Lung microvascular endothelial cell (primary cell): ENCODE measurements around the gene REV1. TPM values are rescaled to one million over a fixed set of nuclear protein-coding genes. Genes with fewer than 3 reads are reported as not detected.

Source experiments
- DNase-seq, 2 donors: peaks; one replicate each; pipeline versions ENCODE4 v3.0.0 to v3.0.0-alpha.2; 2010; ENCODE audit warnings: low read depth in 2 of 2
- total RNA-seq: library from RNA; depleted of rRNA; stranded (reverse); fragments of >200 nt; gene quantifications from 2 replicates; pipeline ENCODE4 v1.2.1, GENCODE V29; 2014

REV1 gene
- total RNA-seq, 1 donor from 2014 or later = 33.3 TPM

DNA sequence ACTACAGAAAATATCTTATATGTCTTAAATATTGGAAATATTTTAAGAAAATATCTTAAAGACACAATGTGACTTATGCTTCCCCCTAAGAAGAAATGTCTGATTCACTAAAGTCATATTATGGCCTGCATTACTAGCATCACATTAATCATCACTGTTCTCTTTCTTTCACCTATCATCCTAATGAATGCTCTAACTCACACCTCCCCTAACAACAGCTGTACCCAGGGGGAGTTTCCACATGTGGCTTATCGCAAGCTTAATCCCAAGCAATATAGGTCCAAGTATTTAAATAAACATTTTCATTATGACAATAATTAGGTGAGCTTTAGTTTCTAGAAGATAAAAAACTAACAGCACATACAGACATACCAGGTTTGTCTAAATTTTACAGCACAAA is 39.6 kb downstream of the REV1 start:
- no peak for DNase-seq

DNA sequence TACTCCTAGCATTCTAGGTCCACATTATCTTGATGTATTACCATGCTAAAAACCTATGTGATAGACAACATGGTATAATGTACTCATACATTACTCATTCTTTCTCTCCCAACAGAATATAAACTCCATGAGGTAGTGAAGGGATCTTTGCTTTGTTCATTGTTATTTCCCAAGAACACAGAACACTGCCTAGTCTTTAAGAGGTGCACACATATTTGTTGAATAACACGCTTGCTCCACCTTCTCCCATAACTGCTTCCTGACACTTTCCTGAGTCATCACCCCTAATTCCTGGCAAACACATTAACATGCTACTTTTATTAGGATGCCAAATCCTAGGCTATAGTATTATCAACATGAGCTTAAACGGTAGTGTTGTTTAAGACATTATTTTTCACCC is 41.3 kb downstream of the REV1 start:
- peak; percentile 38 to 81 for DNase-seq

DNA sequence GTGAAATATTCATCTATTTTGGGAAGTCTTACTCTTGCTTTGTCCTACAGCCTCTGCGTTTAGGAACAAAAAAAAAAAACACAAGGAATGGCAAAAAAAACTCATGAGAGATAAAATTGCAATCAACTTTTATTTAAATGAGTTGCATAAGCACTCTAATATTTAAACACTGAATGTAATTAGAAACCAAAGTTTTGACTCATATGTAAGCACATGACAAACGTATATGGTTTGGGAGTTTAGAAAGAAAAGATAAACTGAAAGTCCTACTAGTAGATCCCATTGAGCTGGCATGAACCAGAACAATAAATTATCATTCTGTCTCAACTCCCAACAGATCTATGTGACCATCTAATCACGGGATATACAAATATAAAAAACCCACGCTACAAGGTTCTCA is 44.8 kb downstream of the REV1 start:
- no peak for DNase-seq

DNA sequence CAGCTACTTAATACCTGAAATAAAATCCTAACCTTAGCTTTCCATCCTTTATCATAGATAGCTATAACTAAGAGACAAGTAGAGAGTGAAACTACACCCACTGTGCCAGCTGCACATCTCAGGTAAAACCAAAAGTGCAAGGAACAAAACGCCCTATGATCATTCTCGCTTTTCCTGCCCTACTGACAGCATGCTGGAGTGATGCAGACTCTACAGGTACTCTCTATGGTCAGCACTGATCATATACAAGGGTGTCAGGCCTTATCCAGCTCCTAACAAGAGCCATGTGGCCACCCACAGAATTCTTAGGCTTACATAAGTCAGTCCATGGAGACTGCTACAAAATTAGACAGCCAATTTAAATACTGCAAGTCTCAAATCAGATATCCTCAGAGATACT is 45.6 kb downstream of the REV1 start:
- DNase-seq = no peak

DNA sequence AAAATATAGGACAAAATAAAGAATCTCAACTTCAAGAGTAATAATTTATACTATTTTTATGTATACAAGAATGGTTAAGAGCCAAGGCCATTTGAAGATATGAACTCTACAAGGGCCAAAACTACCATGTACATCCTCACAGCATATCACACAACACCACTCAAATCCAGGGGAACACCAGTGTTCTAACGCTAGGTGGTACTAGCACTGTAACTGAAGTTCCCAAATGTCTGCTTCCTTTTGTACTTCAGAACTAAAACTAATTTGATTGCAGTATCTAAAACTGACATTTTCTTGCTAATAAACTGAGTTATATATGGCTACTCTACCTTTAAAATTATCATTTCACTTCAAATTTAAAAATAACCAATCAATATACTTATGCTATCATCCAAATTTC is 47.0 kb downstream of the REV1 start:
- peak; percentile 56 to 66 for DNase-seq

DNA sequence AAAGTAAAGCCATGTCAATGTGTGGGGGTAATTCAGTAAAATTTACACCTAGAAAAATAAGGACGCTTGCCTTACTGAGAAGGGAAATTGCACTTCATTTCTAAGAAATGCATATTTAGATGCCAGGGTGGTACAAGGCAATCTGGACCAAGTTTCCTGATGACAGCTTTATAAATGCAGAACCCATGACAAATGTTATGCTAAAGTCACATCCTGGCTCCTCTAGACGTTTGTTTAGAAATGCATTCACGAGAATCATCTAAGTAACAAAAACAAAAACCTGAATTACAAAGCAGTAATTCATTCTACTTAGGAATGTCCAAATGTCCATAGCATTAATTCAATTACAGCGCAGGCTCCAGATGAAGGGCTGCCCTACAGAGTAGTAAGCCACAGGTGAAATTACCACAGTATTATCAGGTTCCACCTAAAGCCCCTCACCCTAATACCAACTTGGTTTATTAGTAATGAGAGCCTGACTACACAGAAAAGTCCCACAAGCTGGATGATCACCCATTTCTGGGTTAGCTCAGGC is 49.8 kb downstream of the REV1 start:
- no peak for DNase-seq

DNA sequence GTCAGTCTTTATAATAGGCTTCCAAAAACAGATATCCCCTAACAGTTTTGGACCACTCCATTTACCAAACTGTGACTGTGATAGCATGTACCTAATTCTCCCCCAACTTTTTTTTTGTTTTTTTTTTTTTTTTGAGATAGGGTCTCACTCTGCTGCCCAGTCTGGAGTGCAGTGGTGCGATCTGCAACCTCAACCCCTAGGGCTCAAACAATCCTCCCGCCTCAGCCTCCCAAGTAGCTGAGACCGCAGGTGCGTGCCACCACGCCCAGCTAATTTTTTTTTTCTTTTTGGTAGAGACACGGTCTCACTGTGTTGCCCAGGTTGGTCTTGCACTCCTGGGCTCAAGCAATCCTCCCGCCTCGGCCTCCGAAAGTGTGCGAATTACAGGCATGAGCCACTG is 52.9 kb downstream of the REV1 start:
- DNase-seq = no peak

DNA sequence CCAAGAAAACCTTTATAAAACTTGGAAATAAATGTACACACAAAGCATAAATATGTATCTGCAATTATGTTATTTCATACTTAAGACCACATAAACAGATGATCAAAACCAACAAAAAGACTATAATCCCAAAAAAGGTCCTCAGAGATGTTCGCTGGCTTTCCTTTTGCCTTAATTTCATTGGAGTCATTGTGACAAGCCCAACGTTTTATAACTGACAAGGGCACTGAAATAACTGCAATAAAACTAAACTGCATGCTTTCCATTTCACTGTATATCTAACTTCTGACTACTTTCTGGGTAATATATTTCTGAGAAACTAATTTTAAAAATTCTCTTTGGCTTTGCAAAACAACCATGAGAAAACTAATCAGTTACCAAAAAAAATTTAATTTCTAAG is 56.5 kb downstream of the REV1 start:
- no peak for DNase-seq

DNA sequence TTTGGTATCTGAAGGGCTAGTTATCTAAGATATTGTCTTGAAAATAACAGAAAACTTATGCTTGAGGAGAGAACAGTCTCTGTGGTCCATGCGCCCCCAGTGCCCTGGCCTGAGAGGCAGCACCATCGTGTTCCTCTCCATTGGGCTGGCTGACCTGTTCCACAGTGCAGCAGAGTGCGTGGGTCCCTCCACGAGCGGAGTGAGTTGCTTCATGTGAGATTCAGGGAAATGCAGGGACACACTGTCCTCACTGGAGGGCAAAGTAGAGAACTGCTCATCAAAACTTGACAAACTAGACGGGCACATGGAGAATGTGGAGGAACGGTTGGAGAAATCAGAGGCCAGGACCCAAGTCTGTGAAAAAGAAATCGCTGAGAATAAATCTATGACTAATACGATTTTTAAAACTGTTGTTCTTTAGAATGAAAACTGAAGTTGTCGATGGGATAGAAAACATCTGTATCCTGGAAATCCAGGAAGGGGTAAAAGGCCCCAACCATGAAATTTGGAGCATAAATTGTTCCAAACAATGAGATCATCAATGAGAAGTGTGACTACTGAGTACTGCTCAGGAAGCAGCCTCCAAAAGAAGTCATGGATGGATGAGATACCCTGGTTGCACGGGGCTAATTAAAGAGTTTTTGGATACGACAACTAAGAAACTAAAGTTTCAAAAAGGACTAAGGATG is 58.1 kb downstream of the REV1 start:
- peak in 1 of 2 donors; percentile 8 for DNase-seq

DNA sequence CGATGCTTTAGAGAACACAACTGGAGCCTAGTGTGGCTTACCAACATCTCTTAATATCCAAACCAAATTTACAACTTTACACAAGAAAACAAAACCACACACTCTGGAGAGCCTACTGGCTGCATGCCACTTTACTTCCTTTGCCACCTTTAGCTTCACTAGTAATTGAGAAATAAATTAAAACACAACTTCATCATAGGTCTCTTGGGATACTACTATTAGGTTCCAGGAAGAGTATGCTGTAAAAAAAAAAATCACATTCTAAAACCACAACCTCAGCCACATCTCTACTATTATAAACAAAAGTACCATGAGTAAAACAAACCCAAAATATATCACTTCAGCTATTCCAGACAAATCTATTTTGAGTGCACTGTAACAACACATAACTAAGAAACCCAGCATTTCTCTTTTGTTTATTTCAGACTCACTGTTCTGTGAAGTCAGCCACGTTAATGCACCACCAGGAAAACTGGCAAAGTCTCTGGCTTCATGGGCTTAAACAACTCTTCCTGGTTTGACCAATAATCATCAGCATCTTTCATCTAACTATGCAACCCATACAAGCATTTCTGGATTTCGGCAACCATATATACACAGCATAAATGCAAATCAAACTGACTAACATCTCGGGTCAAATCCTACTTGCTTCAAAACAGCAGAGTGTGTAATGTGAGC is 59.1 kb downstream of the REV1 start:
- peak in 1 of 2 donors; percentile 1 for DNase-seq

DNA sequence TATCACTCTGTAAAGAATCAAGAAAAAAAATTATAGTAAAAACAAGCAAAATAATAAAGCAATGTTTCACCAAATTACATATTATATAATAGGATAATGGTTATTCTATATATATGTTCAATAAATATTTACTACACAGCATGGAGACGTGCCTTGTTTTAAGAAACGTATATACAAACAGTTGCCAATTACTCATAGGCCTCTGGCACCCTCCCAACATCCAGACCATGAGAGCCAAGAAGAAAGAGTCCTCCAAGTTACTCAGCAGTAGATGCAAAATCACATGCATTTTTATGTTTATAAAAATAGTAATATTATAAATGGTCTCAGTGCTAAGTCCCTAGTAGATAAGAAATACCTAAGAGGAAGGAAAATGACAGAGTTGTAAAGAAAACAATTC is 64.8 kb downstream of the REV1 start:
- DNase-seq = peak in 1 of 2 donors; percentile 93

DNA sequence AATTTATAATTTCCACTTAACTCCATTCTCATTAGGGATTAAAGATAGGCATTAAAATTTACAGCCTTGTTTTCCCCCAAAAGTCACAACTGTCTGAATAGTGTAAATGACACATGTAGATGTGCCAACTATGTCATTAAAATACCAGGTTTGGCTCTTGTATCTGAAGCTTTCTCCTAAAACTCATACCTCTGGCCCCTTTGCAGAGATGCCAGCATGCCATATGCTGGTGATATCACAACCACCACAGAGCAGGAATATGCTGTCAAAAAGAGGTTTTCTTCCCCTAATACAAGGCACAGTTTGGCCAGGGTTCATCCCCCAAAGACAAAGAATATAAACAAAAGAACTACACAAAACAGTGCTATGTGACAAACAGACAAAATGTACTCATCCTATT is 65.4 kb downstream of the REV1 start:
- no peak for DNase-seq

DNA sequence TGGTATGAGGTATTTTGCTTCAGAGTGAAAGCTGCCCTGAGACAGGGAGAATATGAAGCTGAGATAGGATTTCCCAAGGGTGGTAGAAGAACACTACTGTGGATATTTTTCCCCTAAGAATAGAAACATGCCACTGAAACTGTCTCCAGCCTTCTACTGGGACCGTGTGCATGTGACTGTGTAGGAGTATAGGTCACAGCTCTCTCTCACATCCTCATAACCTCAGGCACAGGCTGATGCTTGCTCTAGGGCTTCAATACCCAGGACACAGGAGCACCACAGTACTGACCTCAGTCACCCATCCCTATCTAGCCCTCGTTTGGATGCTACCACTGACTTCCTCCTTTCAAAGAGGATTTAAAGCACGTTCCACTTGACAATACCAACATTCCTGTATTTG is 67.2 kb downstream of the REV1 start:
- no peak for DNase-seq

DNA sequence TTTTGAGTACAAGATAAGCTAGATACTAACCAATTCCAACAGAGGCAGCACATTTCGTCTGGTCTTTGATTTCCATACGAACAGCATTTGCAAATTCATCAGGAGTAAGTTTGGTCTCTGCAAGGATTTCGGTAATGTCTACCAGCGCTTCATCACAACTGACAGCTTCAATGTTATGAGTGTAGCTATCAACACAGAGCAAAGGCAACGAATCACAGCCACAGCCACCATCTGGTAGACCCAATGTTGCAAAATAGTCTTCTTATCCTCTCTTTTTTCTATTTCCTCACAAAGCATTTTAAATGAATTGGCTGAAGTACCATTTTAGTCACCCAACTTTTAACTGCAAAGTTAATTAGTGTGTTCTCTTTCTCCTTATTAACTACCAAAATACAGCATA is 68.3 kb downstream of the REV1 start:
- peak in 1 of 2 donors; percentile 10 for DNase-seq

DNA sequence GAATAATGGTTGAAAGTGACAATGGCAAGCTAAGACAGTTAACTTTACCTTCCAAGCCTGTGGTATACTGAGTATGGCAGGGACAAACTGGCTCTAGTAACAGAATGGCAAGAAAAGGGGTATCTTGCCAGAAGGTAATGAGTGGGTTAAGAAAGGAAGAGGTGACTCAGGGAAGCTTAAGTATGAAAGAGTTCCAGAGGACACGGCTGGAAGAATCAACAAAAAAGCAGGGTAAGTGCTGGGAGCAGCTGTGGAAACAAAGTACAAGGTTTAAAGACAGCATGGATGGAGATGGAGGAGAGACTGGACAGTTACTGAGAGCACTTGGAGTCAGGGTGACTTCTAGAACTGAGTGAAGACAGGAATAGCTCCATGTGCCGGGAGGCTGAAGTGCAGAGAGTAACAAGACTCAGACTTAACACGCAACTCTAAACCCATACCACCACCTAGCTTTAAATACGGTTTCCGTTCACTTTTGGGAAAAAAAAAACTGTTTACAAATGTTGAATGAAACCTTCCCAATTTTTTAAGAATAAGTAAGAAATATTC is 69.0 kb downstream of the REV1 start:
- DNase-seq = peak in 1 of 2 donors; percentile 54

DNA sequence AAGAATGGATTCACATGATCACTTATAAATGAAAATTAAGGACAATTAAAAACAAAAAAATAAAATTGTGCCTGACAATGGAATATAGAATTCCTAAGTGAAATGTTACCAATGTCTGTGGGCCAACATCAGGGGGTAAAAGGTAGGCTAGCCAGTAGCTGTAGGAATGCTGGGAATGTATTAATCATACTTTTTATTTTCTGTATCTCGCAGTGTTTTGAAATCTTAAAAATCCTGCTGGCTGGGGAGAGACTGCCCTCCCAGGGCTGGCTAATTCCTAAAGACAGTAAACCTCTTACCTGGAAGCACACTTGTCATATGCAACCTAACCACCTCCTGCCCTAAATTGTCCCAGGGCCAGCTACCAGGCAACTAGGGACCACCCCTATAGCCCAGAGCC is 69.8 kb downstream of the REV1 start:
- DNase-seq = no peak

DNA sequence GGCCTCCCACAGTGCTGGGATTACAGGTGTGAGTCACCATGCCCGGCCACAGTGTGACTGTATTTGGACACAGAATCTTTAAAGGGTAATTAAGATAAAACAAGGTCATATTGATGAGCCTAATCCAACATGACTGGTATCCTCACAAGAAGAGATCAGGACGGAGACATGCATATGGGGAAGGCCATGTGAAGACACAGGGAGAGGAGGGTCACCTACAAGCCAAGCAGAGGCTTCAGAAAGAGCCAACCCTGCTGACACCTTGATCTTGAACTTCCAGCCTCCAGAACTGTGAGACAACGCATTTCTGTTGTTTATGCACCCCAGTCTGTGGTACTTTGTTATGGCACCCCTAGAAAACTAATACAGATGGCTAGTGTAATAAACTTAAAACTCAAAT is 72.4 kb downstream of the REV1 start:
- no peak for DNase-seq

DNA sequence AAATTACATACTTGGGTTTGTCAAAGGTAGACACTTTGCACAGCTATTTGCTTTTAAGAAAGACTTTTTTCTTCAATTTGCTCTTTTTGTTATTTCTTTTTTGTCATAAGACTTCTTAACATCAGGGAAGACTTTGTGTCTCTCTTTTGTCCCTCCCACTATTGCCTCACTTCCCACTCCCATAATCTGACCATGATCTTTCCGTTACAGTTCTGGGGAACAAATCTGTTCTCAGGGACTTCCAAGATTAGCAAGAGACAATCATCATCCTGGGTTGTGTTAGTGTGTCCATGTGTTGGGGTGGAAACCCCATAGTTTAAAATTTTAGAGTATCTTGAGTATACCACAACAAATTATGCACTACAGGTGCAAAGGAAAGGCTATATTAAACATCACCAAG is 75.3 kb downstream of the REV1 start:
- no peak for DNase-seq

DNA sequence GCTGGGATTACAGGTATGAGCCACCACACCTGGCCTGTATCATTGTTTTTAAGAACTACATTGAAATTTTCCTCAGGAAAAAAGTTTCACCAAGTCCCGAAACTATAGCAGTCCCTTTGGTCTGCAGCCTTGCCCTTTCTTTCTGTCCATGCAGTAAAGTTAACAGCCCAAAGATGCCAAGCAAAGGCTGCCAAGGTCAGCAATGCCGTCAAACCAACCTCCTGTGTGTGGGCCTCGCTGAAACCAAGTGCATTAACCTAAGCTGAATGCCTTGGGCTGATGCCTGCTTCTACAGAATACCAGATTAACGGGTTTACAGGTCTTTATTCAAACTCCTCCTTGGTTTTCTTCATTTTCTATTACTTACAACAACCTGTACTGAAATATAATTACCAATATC is 79.5 kb downstream of the REV1 start:
- DNase-seq = no peak

DNA sequence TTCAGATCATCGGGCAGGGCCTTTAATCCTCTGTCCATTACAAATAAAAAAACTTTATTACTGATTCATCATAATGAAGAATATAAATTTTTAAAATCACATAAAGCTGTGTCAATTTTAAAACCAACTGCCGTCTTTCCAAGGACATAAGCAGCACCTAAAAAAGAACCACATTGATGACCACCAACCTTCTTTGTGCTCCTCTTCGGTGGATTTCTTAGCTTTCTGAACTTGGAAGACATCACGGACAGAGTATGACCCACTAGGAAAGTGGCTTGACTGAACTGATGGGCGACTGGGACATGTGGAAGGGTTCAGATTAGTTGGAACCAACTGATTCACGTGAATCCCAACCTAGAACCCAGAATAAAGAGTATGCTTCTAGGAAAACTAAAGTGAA is 83.7 kb downstream of the REV1 start:
- no peak for DNase-seq

DNA sequence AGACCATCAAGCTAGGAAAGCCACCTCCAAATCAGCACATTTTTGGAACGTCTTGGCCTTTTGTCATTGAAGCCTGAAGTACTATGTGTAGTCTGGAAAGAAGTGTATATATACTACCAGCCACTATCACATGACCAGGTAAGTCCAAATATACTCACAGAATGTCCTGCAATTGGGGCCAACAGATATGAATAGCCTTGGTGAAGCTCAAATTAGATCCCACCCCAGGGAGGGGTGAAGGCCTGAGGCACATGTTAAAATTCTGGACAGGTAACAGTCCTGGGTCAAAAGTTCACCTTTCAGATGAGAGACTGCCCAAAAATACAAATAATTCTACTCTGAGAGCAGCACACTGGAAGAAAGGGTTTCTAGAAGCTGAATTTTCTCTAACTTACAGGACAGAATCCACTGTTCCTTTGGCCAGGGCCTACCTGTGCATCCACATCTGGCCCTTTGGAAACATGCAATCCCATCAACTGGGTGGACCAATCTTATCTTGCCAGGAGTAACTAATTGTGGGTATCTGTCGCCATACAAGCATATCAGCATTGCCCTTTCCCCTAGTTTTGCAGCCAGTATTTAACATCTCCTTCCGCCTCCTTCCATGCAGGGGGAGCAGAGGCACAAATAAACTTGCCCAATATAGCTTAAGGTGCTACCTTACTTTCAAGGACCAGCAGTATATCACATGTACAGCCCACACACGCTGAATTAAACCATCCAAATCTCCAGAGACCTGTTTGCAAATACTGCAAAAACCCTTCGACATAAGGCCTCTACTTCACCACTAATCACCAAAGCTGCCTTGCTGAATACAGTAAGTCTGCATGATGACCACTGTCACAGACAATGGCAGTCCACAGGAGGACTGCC is 84.8 kb downstream of the REV1 start:
- no peak for DNase-seq
